ENCODE results near the gene NPHP4. TPM values are rescaled to one million over a fixed set of nuclear protein-coding genes. Genes with fewer than 3 reads are reported as not detected.

The NPHP4 gene
- total and polyA plus RNA-seq, 10 of the 15 experiments (the other 5 are each of a cell fraction or from before 2014, with no cell fraction given), result 0.16 to 10.5 (median 3.1) TPM

DNA sequence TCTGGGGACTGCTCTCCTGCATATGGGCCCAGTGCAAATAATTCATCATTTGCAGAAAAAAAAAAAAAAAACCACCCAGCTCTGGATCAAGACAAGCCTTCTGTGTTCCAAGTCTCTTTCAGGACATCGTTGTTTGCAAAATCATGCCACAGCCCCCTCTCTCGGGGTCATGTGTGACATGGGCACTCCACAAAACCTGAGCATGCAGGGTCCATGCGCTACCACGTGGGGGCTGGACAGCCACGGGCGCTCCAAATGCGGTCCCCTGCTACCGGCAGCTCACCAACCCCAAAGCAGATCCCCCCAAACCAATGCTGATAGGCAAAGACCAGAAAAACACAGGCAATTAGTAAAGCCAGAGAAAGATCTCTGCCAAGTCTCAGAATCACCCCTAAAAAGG lies 17.6 kb downstream of the NPHP4 start:
- no peaks in the 10 kb centered on the region for H3K79me2 ChIP-seq (ENCODE audit: control insufficient read depth, insufficient read depth, low read length)
- ATAC-seq, result no peak
- no peaks in the 10 kb centered on the region; a peak in 2 of 4 replicates for H3K36me3 ChIP-seq (ENCODE audit: control insufficient read depth in 2 of 2, insufficient read depth in 2 of 2, low read length in 1 of 2)
- SMC1A ChIA-PET (ENCODE audit: uncharacterized antibody, unreplicated experiment), result no interaction called here
- intact Hi-C loops (cut with micrococcal nuclease; ENCODE audit: unreplicated experiment), result loop anchor here (2.0 kb wide), 1 partner anchor 464 kb away; no protein-coding TSS in a partner anchor
- no peaks in the 10 kb centered on the region for H4K20me1 ChIP-seq (ENCODE audit: control insufficient read depth, insufficient read depth)
- no peak overlapping the region for H3K4me3 ChIP-seq
- POLR2A ChIA-PET, result no interaction called here
- CTCF ChIA-PET, result no interaction called here
- TF ChIP-seq NFYA (IDR thresholded peaks at IDR 0.05; ENCODE audit: borderline replicate concordance, low read depth, low read length) (no peak), MYB (IDR thresholded peaks at IDR 0.05; ENCODE audit: borderline replicate concordance, low read depth, low read length) (no peak), RCOR1 (conservative IDR thresholded peaks at IDR 0.05; ENCODE audit: low read depth, low read length) (no peak), ASH2L (IDR thresholded peaks at IDR 0.05; ENCODE audit: borderline replicate concordance, low read depth) (no peak), KAT2A (conservative IDR thresholded peaks at IDR 0.05; ENCODE audit: control insufficient read depth, low read depth, low read length) (no peak), MEF2A (IDR thresholded peaks at IDR 0.05; ENCODE audit: insufficient read depth, low read depth, low read length) (no peak), NFXL1 (IDR thresholded peaks at IDR 0.05; ENCODE audit: borderline replicate concordance) (no peak), TARDBP (IDR thresholded peaks at IDR 0.05; ENCODE audit: borderline replicate concordance) (no peak), CBFB (IDR thresholded peaks at IDR 0.05; ENCODE audit: low read depth) (no peak)
- TF ChIP-seq, protein P1, sequence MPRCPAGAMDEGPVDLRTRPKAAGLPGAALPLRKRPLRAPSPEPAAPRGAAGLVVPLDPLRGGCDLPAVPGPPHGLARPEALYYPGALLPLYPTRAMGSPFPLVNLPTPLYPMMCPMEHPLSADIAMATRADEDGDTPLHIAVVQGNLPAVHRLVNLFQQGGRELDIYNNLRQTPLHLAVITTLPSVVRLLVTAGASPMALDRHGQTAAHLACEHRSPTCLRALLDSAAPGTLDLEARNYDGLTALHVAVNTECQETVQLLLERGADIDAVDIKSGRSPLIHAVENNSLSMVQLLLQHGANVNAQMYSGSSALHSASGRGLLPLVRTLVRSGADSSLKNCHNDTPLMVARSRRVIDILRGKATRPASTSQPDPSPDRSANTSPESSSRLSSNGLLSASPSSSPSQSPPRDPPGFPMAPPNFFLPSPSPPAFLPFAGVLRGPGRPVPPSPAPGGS (IDR thresholded peaks at IDR 0.05; ENCODE audit: borderline replicate concordance, insufficient read depth, low read depth, low read length, poor library complexity, severe bottlenecking), result no peak
- TF ChIP-seq, protein P2, sequence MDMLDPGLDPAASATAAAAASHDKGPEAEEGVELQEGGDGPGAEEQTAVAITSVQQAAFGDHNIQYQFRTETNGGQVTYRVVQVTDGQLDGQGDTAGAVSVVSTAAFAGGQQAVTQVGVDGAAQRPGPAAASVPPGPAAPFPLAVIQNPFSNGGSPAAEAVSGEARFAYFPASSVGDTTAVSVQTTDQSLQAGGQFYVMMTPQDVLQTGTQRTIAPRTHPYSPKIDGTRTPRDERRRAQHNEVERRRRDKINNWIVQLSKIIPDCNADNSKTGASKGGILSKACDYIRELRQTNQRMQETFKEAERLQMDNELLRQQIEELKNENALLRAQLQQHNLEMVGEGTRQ (IDR thresholded peaks at IDR 0.05; ENCODE audit: borderline replicate concordance, low read depth, low read length), result no peak
- TF ChIP-seq, protein P3, sequence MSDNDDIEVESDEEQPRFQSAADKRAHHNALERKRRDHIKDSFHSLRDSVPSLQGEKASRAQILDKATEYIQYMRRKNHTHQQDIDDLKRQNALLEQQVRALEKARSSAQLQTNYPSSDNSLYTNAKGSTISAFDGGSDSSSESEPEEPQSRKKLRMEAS (IDR thresholded peaks at IDR 0.05; ENCODE audit: low read depth, low read length), result no peak
- no peak overlapping the region for H3K9ac ChIP-seq (ENCODE audit: control insufficient read depth, insufficient read depth, low read length)
- H3K27ac ChIP-seq (ENCODE audit: control insufficient read depth, insufficient read depth), result no peak overlapping the region
- RAD21 ChIA-PET (ENCODE audit: unreplicated experiment), result no interaction called here
- no peaks in the 10 kb centered on the region for H3K4me1 ChIP-seq (ENCODE audit: control insufficient read depth, insufficient read depth, low read length)
- H2AFZ ChIP-seq (ENCODE audit: control insufficient read depth, low read depth, low read length), result no peak overlapping the region
- H3K9me3 ChIP-seq (replicated peaks; ENCODE audit: control insufficient read depth, insufficient read depth, low read length), result no peaks in the 10 kb centered on the region
- no peak overlapping the region for H3K4me2 ChIP-seq (ENCODE audit: control insufficient read depth, insufficient read depth)
- in situ Hi-C loops (cut with MboI), result no loop called here
- H3K27me3 ChIP-seq (replicated peaks in 1 of 2; ENCODE audit: control insufficient read depth in 2 of 2, insufficient read depth in 2 of 2, low read length in 1 of 2), result no peaks in the 10 kb centered on the region
- WGBS (ENCODE audit: insufficient coverage, insufficient replicate concordance, low lambda C conversion rate, missing lambda C conversion rate), result 82% methylated on average over 8 of the region's 8 CpGs
- no peak for DNase-seq (ENCODE audit: low read depth, low spot score)
- BruUV-seq (replicated peaks), result no TSS peak
- FAIRE-seq, result no peak

All from GM12878 (cell line).